ENCODE data around the gene PCK1. TPM values are rescaled to one million over a fixed set of nuclear protein-coding genes. Genes with fewer than 3 reads are reported as not detected.
A peak's percentile ranks its signal among the peaks of the same experiment; 100 is the strongest.
"Not testable (repeated sequence)": the region's sequence is repeated elsewhere in the genome, so short reads cannot be mapped to it uniquely, and the experiment has no call there.

Gene PCK1
- under 1 TPM; 0.21 to 0.39 TPM for total RNA-seq
- polyA plus RNA-seq, result 10 to 100 TPM in 1 of 2 donors, under 1 TPM in 1; 0.69 to 49.2 TPM
- long read RNA-seq, donor 1, full-length matches to known transcripts, result 2 of 2 reads
- long read RNA-seq, donor 1, partial matches to known transcripts, result 0 of 2 reads
- long read RNA-seq, donor 1, other reads (novel, unspliced or antisense), result 0 of 2 reads
- long read RNA-seq, donor 2, result 0 reads

GRCh38 chr20:57560554-57561355 lies at the start of gene PCK1:
TSS of gene PCK1 (plus strand) at chr20:57561110. CDS start at chr20:57561412, 302 bp downstream.
- Histone ChIP-seq H3K4me3 (ENCODE audit: low read length in 2 of 2) (no peak within 1 kb of the TSS), H3K36me3 (ENCODE audit: control insufficient read depth in 1 of 2, insufficient read depth in 2 of 2, low read length in 1 of 2) (no peaks in the 10 kb centered on the region), H3K9me3 (ENCODE audit: control insufficient read depth, low read length) (no peaks in the 10 kb centered on the region), H3K27ac (ENCODE audit: low read depth in 1 of 2, low read length in 2 of 2) (no peak within 1 kb of the TSS), H3K4me1 (ENCODE audit: control insufficient read depth in 1 of 2, insufficient read depth in 2 of 2, low read length in 2 of 2) (no peaks in the 10 kb centered on the region), H3K27me3 (ENCODE audit: control insufficient read depth in 1 of 2, insufficient read depth in 2 of 2, low read length in 1 of 2) (no peaks in the 10 kb centered on the region)
- DNase-seq, result no peak
- intact Hi-C loops (cut with DNase I), result no loop called here
- peak; percentile 51 for ATAC-seq (ENCODE audit: low FRiP score)
- WGBS, 2 donors, result 47 to 51% methylated on average over 14 of the region's 14 CpGs

- 87 to 88% methylated on average over 6 to 7 of the region's 7 CpGs for WGBS, 2 donors
- H3K27me3 ChIP-seq (ENCODE audit: control insufficient read depth in 1 of 2, insufficient read depth in 2 of 2, low read length in 1 of 2); ATAC-seq (ENCODE audit: low FRiP score); DNase-seq; H3K9me3 ChIP-seq (ENCODE audit: control insufficient read depth, low read length); H3K4me1 ChIP-seq (ENCODE audit: control insufficient read depth in 1 of 2, insufficient read depth in 2 of 2, low read length in 2 of 2); H3K36me3 ChIP-seq (ENCODE audit: control insufficient read depth in 1 of 2, insufficient read depth in 2 of 2, low read length in 1 of 2); intact Hi-C loops (cut with DNase I); H3K27ac ChIP-seq (ENCODE audit: low read depth in 1 of 2, low read length in 2 of 2); H3K4me3 ChIP-seq (ENCODE audit: low read length in 2 of 2): not testable (repeated sequence)
These were observed 49.2 kb upstream of the PCK1 start for GRCh38 chr20:57511709-57512108.

- Histone ChIP-seq H3K4me3 (ENCODE audit: low read length in 2 of 2) (no peak overlapping the region), H3K36me3 (ENCODE audit: control insufficient read depth in 1 of 2, insufficient read depth in 2 of 2, low read length in 1 of 2) (no peaks in the 10 kb centered on the region), H3K4me1 (ENCODE audit: control insufficient read depth in 1 of 2, insufficient read depth in 2 of 2, low read length in 2 of 2) (no peaks in the 10 kb centered on the region), H3K27ac (ENCODE audit: low read depth in 1 of 2, low read length in 2 of 2) (no peak overlapping the region), H3K9me3 (ENCODE audit: control insufficient read depth, low read length) (no peaks in the 10 kb centered on the region), H3K27me3 (ENCODE audit: control insufficient read depth in 1 of 2, insufficient read depth in 2 of 2, low read length in 1 of 2) (no peaks in the 10 kb centered on the region)
- ATAC-seq (ENCODE audit: low FRiP score) (no peak), DNase-seq (no peak)
- intact Hi-C loops (cut with DNase I), result no loop called here
- 91 to 93% methylated on average over 5 of the region's 5 CpGs for WGBS, 2 donors
These were observed 48.5 kb upstream of the PCK1 start for GRCh38 chr20:57512432-57512831.

GRCh38 chr20:57513199-57513598 lies 47.7 kb upstream of the PCK1 start:
- Histone ChIP-seq H3K9me3 (ENCODE audit: control insufficient read depth, low read length) (no peaks in the 10 kb centered on the region), H3K4me1 (ENCODE audit: control insufficient read depth in 1 of 2, insufficient read depth in 2 of 2, low read length in 2 of 2) (no peaks in the 10 kb centered on the region), H3K27ac (ENCODE audit: low read depth in 1 of 2, low read length in 2 of 2) (no peak overlapping the region), H3K27me3 (ENCODE audit: control insufficient read depth in 1 of 2, insufficient read depth in 2 of 2, low read length in 1 of 2) (no peaks in the 10 kb centered on the region), H3K36me3 (ENCODE audit: control insufficient read depth in 1 of 2, insufficient read depth in 2 of 2, low read length in 1 of 2) (no peaks in the 10 kb centered on the region), H3K4me3 (ENCODE audit: low read length in 2 of 2) (no peak overlapping the region)
- 86 to 87% methylated on average over 1 of the region's 1 CpG for WGBS, 2 donors
- no peak for ATAC-seq (ENCODE audit: low FRiP score)
- intact Hi-C loops (cut with DNase I), result no loop called here
- no peak for DNase-seq

- no peaks in the 10 kb centered on the region for H3K9me3 ChIP-seq (ENCODE audit: control insufficient read depth, low read length)
- H3K4me3 ChIP-seq (ENCODE audit: low read length in 2 of 2), result no peak overlapping the region
- H3K36me3 ChIP-seq (ENCODE audit: control insufficient read depth in 1 of 2, insufficient read depth in 2 of 2, low read length in 1 of 2), result no peaks in the 10 kb centered on the region
- no peaks in the 10 kb centered on the region for H3K4me1 ChIP-seq (ENCODE audit: control insufficient read depth in 1 of 2, insufficient read depth in 2 of 2, low read length in 2 of 2)
- H3K27me3 ChIP-seq (ENCODE audit: control insufficient read depth in 1 of 2, insufficient read depth in 2 of 2, low read length in 1 of 2), result no peaks in the 10 kb centered on the region
- DNase-seq, result peak; percentile 74 to 86
- ATAC-seq (ENCODE audit: low FRiP score), result peak; percentile 86
- H3K27ac ChIP-seq (ENCODE audit: low read depth in 1 of 2, low read length in 2 of 2), result no peak overlapping the region
- intact Hi-C loops (cut with DNase I), result loop anchor here (1.0 to 2.0 kb wide), 4 partner anchors 80 to 696 kb away; no protein-coding TSS in a partner anchor
- WGBS, 2 donors, result 29 to 31% methylated on average over 17 of the region's 17 CpGs
These were observed 46.6 kb upstream of the PCK1 start for GRCh38 chr20:57514273-57514751.

GRCh38 chr20:57517904-57518303 lies 43.0 kb upstream of the PCK1 start:
- H3K9me3 ChIP-seq (ENCODE audit: control insufficient read depth, low read length), result no peaks in the 10 kb centered on the region
- no peaks in the 10 kb centered on the region for H3K36me3 ChIP-seq (ENCODE audit: control insufficient read depth in 1 of 2, insufficient read depth in 2 of 2, low read length in 1 of 2)
- no peaks in the 10 kb centered on the region for H3K4me1 ChIP-seq (ENCODE audit: control insufficient read depth in 1 of 2, insufficient read depth in 2 of 2, low read length in 2 of 2)
- no peak overlapping the region for H3K4me3 ChIP-seq (ENCODE audit: low read length in 2 of 2)
- intact Hi-C loops (cut with DNase I), result no loop called here
- ATAC-seq (ENCODE audit: low FRiP score) (no peak), DNase-seq (no peak)
- no peak overlapping the region for H3K27ac ChIP-seq (ENCODE audit: low read depth in 1 of 2, low read length in 2 of 2)
- H3K27me3 ChIP-seq (ENCODE audit: control insufficient read depth in 1 of 2, insufficient read depth in 2 of 2, low read length in 1 of 2), result no peaks in the 10 kb centered on the region
- 75 to 79% methylated on average over 5 of the region's 5 CpGs for WGBS, 2 donors

GRCh38 chr20:57522380-57523140 lies 38.4 kb upstream of the PCK1 start:
- H3K9me3 ChIP-seq (ENCODE audit: control insufficient read depth, low read length), result no peaks in the 10 kb centered on the region
- H3K27ac ChIP-seq (ENCODE audit: low read depth in 1 of 2, low read length in 2 of 2), result no peak overlapping the region
- H3K4me1 ChIP-seq (ENCODE audit: control insufficient read depth in 1 of 2, insufficient read depth in 2 of 2, low read length in 2 of 2), result no peaks in the 10 kb centered on the region
- 68 to 70% methylated on average over 5 of the region's 5 CpGs for WGBS, 2 donors
- DNase-seq, result no peak
- no peak overlapping the region for H3K4me3 ChIP-seq (ENCODE audit: low read length in 2 of 2)
- no peaks in the 10 kb centered on the region for H3K36me3 ChIP-seq (ENCODE audit: control insufficient read depth in 1 of 2, insufficient read depth in 2 of 2, low read length in 1 of 2)
- no peak for ATAC-seq (ENCODE audit: low FRiP score)
- no peaks in the 10 kb centered on the region for H3K27me3 ChIP-seq (ENCODE audit: control insufficient read depth in 1 of 2, insufficient read depth in 2 of 2, low read length in 1 of 2)
- intact Hi-C loops (cut with DNase I), result no loop called here

GRCh38 chr20:57523782-57524181 lies 37.1 kb upstream of the PCK1 start:
- no peaks in the 10 kb centered on the region for H3K36me3 ChIP-seq (ENCODE audit: control insufficient read depth in 1 of 2, insufficient read depth in 2 of 2, low read length in 1 of 2)
- no peaks in the 10 kb centered on the region for H3K27me3 ChIP-seq (ENCODE audit: control insufficient read depth in 1 of 2, insufficient read depth in 2 of 2, low read length in 1 of 2)
- ATAC-seq (ENCODE audit: low FRiP score), result no peak
- intact Hi-C loops (cut with DNase I), result no loop called here
- H3K4me3 ChIP-seq (ENCODE audit: low read length in 2 of 2), result no peak overlapping the region
- H3K27ac ChIP-seq (ENCODE audit: low read depth in 1 of 2, low read length in 2 of 2), result no peak overlapping the region
- no peaks in the 10 kb centered on the region for H3K9me3 ChIP-seq (ENCODE audit: control insufficient read depth, low read length)
- no peaks in the 10 kb centered on the region for H3K4me1 ChIP-seq (ENCODE audit: control insufficient read depth in 1 of 2, insufficient read depth in 2 of 2, low read length in 2 of 2)
- 89 to 93% methylated on average over 11 of the region's 11 CpGs for WGBS, 2 donors
- DNase-seq, result no peak
